ENCODE measurements around the gene HYKK. TPM values are rescaled to one million over a fixed set of nuclear protein-coding genes. Genes with fewer than 3 reads are reported as not detected.

HYKK gene, protein sequence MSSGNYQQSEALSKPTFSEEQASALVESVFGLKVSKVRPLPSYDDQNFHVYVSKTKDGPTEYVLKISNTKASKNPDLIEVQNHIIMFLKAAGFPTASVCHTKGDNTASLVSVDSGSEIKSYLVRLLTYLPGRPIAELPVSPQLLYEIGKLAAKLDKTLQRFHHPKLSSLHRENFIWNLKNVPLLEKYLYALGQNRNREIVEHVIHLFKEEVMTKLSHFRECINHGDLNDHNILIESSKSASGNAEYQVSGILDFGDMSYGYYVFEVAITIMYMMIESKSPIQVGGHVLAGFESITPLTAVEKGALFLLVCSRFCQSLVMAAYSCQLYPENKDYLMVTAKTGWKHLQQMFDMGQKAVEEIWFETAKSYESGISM
- 4.7 and 5.1 TPM in 2 replicates for total RNA-seq

DNA sequence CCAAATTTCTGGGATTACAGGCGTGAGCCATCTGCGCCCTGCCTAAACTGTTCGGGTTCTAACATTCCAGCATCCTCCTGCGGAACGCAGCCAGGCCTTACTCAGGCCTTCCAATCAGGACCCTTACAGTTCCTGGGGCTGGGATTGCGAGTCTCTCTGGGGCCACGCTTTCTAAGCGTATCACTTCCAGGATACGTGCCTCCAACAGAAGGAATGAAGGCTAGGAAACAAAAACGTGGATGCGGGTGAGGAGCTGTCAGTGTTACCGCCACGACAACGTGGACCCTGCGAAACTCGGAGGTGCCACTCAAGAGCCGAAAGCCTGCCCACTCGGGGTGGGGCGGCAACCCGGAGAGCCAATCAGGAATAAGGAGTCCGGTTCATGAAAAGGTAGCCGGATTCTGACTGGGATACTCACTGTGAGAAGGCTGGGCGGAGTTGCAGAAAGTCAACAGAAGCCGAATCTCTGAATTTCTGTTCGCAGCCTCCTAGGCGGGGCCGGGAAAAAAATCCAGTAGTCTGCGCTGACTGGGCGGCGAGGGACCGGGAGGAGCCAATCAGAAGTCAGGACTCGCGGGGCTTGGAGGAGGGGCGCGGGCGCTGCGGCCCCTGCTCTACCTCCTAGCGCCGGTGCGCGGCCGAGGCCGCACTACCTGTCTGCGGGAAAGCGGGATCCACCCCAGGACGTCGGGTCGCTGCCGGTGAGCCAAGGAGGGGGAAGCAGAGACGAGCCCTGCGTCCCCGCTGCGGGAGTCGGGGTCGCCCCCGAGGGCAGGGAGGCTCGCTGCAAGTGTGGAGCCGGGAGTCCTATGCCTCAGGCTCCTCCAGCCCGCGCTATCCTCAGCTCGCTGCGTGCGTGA is at the start of gene HYKK:
Gene HYKK (plus strand): TSS at position 607 of the 860 bp plus-strand sequence. CDS start 5,512 bp downstream, outside the sequence.

DNA sequence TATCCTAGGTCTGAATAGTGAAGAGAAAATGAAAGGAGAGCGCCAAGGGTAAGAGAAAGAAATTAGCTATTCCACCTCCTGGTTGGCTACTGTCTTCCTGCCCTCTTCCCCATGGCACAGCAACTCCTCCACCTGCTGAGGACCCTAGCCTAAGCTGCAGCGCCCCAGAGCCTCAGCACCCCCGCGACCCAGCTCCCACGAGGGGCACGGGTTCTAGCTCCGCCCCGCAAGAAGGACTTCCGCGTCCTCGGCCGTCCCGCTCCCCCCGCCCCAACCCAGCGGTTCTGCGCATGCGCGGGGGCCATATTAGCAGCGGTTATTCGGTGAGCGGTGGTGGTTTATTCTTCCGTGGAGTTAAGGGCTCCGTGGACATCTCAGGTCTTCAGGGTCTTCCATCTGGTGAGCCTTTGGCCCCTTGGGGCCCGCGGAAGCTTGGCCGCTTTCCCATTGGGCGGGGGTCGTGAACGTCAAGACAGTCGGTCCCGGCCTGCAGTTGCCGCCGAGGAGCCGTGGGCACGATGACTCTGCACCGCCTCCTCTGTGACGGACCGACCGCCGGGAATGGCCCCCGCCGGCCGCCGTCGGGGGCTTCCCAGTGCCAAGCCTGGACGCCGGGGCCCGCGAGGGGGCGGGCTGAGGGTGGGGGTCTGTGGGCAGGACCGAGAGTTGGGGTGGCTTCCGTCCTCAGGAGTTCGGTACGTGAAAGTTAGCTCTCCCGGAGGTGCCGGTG is 32.9 kb downstream of the HYKK start, which contains the start of gene PSMA4:
Gene PSMA4 (plus strand): TSS at position 304 of the 730 bp plus-strand sequence. CDS start 1,484 bp downstream, outside the sequence.

GRCh38 chr15:78565097-78565950 is 57.9 kb downstream of the HYKK start, which contains the start of gene CHRNA5:
CHRNA5 (plus strand) TSS chr15:78565520; CDS start chr15:78565720, 200 bp downstream.

Other genes with a start within 250 kb of the HYKK start
- 3.0 and 6.2 TPM in 2 replicates for gene DNAJA4, start 243.0 kb upstream of the HYKK start, total RNA-seq
- 47.7 and 54.1 TPM in 2 replicates for gene SKIC8, start 208.0 kb upstream of the HYKK start, total RNA-seq
- gene CRABP1, start 167.2 kb upstream of the HYKK start, total RNA-seq: not detected in 2 replicates
- 11.4 and 20.7 TPM in 2 replicates for gene IREB2, start 69.4 kb upstream of the HYKK start, total RNA-seq
- gene PSMA4, start 32.9 kb downstream of the HYKK start, total RNA-seq: 143 and 200 TPM in 2 replicates
- 1.8 and 6.0 TPM in 2 replicates for gene CHRNA5, start 57.9 kb downstream of the HYKK start, total RNA-seq
- 0.13 TPM in 1 of 2 replicates, not detected in the other for gene CHRNA3, start 113.4 kb downstream of the HYKK start, total RNA-seq
- gene CHRNB4, start 133.6 kb downstream of the HYKK start, total RNA-seq: 0.13 TPM in 1 of 2 replicates, not detected in the other

Measured in mesangial cell (primary cell).